Keratinocyte (primary cell): ENCODE data around the gene SFMBT2.

ENCODE experiments used
- CTCF ChIP-seq, 3 experiments: IDR thresholded peaks in 1 of 3; conservative IDR thresholded peaks in 1 of 3; optimal IDR thresholded peaks in 1 of 3; 2 replicates in 2 of 3; 3 replicates in 1 of 3; pipeline versions ENCODE3 to v1.5.1; 2011; ENCODE audit warnings: low read length in 3 of 3, mild to moderate bottlenecking in 3 of 3, moderate library complexity in 2 of 3, control low read depth in 1 of 3, inconsistent platforms in 1 of 3; ENCODE audit not compliant: insufficient read depth in 2 of 3; ENCODE audit errors: extremely low read depth in 1 of 3
- EZH2 ChIP-seq: IDR thresholded peaks from one replicate; pipeline ENCODE4 v1.6.1; 2012; ENCODE audit warnings: inconsistent platforms, mild to moderate bottlenecking, low read length, moderate library complexity

DNA sequence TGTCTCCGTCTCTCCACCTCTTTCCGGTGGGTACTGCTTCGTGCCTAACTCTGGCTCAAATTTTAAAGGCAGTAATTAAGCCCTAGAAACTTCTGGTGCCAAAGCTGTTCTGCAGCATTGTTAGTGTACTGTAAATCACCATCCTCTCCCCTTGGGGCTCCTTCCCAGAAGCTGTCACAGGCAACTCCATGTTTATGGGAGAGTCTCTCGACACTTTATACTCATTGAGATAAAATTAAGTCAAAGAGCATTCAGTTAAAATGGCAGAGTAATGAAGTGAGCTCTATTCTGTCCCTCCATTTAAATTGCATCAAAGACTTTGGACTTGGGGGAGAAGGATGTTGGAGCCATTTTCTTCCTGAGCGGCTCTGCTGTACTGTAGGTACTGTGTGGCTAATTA is 274.8 kb downstream of the SFMBT2 start:
- no peak for TF ChIP-seq CTCF (optimal IDR thresholded peaks at IDR 0.05 in 1 of 3, IDR thresholded peaks at IDR 0.05 in 1 of 3, conservative IDR thresholded peaks at IDR 0.05 in 1 of 3; ENCODE audit: extremely low read depth in 1 of 3, insufficient read depth in 2 of 3, low read length in 3 of 3)
- TF ChIP-seq EZH2 = no peak
